Hematopoietic multipotent progenitor cell treated with erythropoietin and hydrocortisone succinate and interleukin-3 and kit ligand, for 15 days (in vitro differentiated cells): ENCODE results near the gene ZFP69B.

Source experiments
- DNase-seq: peaks from one replicate; pipeline ENCODE4 v3.0.0-alpha.2; 2015; ENCODE audit warnings: low spot score

Gene ZFP69B

DNA sequence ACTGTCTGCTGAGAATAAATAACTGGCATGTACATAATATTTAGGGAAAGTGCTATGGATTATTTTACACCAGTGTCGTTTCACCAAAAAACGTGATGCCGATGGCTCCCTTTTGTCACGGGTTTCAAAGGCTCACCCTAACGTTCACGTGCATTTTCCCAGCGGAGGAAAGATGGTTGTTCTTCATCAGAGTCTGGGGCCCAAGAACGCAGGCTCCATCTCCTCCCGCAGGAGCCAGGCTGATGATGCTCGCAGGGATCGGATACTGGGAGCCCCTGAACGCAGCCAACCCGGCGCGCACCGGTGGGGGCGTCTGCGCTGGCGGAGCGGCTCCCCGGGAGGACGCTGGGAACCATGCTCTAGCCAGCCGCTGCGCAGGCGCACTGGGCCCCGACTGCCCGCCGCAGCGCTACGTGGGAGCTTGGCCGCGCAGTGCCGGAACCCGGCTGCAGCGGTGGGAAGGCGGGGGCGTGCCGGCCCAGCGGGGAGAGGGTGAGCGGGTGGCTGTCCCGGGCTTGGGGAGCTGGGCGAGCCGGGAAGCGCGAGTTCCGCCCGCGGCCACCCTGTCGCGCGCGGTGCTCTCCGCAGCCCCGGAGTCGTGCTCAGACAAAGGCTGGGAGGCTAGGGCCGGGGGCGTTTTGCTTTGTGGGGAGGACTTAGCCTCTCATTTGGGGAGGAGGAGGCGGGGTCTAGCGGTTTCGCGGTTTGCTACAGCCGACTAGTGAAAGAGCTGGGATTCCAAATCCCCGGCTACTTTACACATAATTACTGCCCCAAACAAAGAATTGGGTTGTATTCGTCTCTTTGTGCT lies at the start of gene ZFP69B:
ZFP69B (plus strand) TSS at position 793 of the 811 bp plus-strand sequence. CDS start 486 bp downstream, outside the sequence.
- DNase-seq: peak; percentile 63

DNA sequence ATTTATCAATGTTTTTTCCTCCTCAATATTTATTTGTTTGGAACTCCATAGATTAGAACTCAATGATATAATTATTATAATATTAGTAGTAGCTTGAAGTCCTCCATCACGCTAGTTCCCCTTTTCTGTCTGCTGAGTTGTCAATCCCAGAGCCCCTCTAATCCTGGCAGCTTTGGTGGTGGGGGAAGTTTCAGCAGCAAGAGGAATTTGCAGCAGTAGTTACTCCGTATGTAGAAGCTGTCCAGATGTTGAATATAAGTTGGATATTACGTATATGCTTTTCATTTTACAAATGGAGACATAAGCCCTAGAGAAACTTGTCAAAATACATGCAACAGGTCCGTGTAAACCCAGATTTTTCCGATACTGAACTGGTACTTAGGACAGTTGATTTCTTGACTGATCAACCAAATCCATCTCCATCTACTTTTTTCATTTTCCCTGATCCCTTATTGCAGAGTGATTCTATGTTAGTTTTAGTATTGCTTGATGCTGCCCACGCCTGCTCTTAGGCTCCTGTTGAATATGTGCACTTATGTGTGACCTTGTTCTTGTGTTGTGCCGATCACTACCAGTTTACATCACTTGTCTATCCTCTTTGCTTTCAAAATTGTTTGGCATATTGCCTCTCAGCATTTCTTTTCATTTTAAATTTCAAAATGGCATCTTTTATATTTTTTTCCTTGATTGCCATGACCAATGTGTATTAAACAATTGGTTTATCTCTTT lies 48.6 kb upstream of the ZFP69B start:
- DNase-seq: no peak

GRCh38 chr1:40404670-40405462 lies 45.4 kb upstream of the ZFP69B start:
- peak; percentile 82 for DNase-seq

DNA sequence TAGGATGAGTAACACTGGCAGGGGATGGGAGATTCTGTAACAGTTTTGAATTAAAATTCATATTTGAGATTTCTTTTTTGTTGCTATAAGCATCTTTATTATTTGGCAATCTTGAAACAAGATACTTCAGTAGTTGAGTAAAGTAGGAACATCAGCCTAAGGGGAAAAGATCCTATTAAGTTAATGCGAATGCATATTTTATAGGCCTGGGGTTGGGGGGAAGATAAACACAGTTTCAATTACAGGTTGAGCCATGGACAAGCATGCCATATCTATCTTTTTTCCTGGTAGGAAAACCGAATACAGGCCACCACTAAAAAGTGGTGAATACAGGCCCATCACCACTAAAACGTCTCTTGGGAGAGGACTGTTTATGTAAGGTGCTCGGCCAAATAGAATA lies 44.5 kb upstream of the ZFP69B start:
- DNase-seq: no peak

DNA sequence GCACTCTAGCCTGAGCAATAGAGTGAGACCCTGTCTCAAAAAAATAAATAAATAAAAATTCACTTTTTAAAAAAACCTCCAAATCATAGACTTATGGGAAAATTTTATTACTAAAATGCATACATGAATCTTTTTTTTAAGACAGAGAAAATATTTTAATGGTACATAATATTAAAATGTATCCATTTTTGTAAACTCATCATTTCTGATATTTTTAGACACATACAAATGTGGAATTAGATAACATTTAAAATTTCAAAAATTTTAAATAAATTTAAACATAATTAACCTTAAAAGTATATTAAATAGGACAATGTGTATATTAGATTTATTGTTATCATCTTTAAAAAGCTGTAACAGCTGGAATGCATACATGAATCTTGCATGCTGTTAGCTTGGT lies 42.8 kb upstream of the ZFP69B start:
- DNase-seq: no peak

- DNase-seq: no peak
These were observed 40.8 kb upstream of the ZFP69B start for GRCh38 chr1:40409467-40409866.

DNA sequence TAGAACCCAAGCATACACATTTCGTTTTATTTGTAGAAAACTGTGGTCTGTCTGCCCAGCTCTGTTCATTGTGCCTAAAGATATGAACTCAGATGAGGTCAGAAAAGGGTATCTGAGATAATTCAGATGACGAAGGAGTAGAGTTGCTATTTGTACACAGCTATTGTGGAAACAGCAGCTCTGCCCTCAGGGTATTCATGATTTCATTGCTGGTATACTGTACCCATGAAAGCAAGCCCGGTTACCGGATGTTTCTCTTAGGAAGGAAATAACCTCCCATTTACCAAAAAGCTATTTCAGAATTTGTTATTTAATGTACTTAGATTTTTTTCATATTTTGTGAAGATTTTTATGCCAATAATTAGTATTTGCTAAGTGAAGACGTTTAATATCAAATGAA lies 39.0 kb upstream of the ZFP69B start:
- no peak for DNase-seq

- DNase-seq: no peak
These were observed 38.4 kb upstream of the ZFP69B start for GRCh38 chr1:40411843-40412242.

DNA sequence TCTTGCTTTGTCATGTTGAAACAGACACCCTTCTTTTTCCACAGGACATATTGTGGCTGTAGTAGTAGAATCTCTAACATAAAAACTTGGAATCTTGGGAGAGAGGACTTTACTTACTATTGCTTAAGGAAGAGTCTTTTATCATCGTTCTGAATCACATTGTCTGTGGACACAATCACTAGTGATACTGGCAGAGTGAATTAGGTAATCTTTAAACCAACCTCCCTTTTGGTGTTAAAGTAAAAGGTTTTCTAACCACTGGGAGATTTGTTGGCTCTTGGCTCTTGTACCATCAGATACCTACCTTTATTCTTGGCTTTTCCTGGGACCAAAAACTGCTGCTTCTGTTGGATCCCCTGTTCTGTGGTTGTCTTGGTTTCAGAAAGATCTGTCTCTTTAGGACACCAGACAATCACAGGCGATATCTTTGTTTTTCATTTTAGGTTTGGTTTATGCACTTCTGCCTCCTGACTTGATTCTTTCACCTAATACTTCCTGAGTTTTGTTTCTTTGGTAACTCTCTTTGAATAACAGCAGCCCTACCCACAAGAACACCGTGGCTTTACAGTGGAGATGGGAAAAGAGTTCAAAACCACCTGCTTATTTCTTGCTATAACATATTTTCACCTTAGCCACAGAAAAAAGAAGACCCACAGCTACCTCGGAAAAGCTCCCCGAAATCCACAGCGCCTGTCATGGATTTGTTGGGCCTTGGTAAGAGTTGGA lies 36.6 kb upstream of the ZFP69B start:
- no peak for DNase-seq

- DNase-seq: no peak
These were observed 35.9 kb upstream of the ZFP69B start for GRCh38 chr1:40414331-40414730.

DNA sequence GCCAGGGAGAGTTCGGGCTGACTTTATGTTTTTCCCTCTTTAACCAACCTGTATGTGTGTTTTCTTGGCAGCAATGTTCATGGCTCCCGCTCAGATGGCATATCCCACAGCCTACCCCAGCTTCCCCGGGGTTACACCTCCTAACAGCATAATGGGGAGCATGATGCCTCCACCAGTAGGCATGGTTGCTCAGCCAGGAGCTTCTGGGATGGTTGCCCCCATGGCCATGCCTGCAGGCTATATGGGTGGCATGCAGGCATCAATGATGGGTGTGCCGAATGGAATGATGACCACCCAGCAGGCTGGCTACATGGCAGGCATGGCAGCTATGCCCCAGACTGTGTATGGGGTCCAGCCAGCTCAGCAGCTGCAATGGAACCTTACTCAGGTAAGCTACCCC lies 33.6 kb upstream of the ZFP69B start:
- no peak for DNase-seq

DNA sequence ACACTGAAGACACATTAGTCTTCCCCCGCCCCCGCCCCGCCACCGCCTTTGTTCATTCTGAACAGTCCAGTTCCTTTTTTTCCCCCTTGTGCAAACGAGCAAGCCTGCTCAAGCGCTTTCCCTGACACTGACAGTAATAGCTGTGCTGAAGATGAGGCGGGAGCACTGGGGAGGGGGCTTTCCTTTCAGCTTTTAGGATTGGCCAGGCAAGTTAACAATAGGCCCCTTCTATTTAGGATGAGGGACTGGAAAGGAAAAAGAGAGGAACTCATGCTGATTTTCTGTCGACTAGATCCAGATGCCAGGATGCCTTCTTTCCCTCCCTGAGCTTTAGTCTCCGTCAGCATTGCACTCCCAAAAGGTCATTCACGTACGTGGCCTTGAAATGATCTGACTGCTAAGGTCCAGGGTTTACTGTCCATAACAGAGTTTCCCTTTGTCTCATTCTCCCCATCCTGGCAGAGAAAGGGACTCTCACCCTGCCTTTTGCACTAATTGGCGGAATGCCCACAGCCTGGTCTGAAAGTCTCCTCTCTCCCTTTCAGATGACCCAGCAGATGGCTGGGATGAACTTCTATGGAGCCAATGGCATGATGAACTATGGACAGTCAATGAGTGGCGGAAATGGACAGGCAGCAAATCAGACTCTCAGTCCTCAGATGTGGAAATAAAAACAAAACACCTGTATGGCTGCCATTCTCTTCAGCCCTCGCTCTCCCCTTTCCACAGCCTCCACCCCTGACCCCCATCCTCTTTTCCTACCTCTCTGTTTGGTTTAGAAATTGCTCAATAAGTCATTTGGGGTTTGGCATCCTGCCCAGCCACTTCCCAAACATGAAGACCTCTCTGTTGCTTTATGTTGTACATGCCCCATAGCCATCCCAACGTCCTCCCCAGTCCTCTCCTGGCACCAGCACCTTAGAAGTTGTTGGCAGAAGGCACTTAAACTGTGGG lies 28.6 kb upstream of the ZFP69B start:
- DNase-seq: no peak

DNA sequence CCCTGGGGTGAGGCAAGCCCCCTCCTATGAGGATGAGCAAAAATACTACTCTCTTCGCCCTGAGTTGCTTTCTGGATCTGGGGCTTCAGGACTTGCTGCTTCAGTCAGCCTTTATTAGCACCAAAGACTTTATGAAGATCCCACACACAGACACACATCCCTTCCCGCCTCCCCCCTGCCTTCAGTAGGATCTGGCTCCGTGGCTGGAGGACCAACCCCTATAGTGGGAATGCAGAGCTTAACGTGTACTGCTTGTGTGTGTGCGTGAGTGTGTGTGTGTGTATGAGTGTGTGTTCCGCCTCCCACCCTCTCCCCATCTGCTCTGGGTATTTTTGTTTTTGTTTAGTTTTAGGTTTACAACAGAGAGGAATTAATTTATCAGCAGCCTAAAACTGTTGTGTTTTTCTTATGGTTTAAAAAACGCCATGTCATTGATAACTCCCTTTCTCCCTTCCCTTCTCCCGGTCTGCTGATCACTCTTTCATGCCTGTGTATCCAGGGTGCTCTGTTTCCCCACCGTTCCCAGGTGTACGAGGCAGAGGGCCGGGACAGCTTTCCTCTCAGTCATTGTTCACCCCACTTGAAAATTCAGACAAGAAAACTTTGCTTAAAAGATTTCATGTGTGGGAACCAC lies 27.5 kb upstream of the ZFP69B start:
- no peak for DNase-seq

GRCh38 chr1:40423264-40423642 lies 27.0 kb upstream of the ZFP69B start:
- no peak for DNase-seq

GRCh38 chr1:40423951-40424618 lies 26.2 kb upstream of the ZFP69B start:
- DNase-seq: no peak

DNA sequence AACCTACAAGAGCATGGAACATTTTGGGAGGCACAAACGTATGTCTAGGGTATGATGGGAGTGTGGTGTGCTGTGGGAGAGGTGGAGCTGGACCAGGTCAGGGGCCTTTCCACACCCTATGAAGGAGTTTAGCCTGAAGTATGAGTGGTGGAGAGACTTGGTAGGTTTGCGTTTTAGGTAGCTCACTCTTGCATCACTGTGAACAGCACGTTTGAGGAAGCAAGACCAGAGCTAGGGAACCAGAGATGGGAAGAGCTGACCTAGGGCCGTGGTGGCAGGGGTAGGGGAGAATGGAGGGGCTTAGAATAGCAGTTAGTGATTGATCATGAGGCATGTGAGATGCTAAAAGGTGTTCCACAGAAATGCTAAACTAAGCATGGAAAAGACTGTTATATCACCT lies 25.1 kb upstream of the ZFP69B start:
- DNase-seq: no peak

DNA sequence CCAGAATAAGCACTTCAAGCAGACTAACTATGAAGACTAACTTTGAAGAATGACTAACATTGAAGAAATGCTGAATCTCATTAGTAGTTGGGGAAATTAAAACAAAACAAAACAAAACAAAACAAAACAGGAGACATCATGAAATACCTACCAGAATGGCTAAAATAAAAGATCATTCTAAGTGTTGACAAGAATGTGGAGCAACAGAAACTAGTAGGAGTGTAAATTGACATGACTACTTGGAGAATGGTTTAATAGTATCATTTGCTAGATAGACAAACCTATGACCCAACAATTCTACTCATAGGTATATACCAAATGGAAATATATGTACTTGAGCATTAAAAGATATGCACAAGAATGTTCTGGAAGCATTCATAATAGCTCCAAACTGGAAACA lies 18.9 kb upstream of the ZFP69B start:
- DNase-seq: no peak

- DNase-seq: no peak
These were observed 17.5 kb upstream of the ZFP69B start for GRCh38 chr1:40432644-40433390.

DNA sequence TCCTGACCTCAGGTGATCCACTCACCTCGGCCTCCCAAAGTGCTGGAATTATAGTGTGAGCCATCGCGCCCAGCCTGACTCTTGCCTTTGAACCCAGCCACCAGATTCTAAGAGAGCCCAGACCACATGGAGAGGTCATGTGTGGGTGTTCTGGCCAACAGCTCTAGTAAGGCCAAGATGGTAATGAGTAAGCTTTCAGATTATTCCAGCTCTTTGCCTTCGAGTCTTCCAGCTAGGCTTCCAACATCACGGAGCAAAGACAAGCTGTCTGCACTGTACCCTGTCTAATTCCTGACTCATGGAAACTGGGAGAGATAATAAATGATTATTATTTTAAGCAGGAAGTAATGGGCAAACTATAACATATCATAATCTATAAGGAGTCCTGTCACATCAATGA lies 14.8 kb upstream of the ZFP69B start:
- no peak for DNase-seq
